ENCODE measurements around the gene FAAP20. TPM values are rescaled to one million over a fixed set of nuclear protein-coding genes. Genes with fewer than 3 reads are reported as not detected.
A peak's percentile ranks its signal among the peaks of the same experiment; 100 is the strongest.

Gene FAAP20
- total and polyA plus RNA-seq, 2 of the 8 experiments (the other 6 are each of a cell fraction or from before 2014, with no cell fraction given): 58.4 to 99.8 TPM

DNA sequence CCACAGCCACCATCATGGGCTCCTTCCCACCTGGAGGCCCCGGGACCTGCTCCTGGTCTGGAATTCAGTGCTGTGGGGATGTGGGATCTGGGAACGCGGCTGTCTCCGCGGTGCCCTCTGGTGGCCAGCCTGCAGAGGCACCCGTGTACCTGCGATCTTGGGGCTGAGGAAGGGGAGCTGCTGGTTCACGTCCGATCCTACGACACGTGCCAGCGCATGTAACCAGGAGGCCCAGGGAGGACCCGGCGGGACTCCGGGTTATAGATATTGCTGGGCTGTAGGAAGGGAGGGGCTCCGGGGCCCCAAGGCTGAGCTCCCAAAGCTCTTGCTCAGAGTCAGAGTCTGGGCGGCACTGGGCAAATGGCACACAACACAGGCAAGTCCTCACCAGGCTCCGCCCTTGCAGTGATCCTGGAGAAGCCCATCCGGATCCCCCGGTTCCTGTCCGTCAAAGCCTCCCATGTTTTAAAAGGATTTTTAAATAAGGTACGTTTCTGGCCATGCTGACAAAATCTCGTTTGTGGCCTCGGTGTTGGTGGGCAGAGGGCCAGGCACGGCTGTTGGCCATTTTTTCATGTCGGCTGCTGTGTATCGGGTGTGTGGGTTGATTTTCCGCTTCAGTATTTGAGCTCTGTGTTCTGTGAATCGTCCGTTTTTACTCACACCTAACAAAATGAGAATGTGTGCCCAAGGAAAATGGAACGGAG, 20.1 kb downstream of the FAAP20 start:
- H3K4me2 ChIP-seq (ENCODE audit: insufficient read depth in 1 of 2, low read depth in 2 of 2, low read length in 2 of 2): no peak overlapping the region
- H2BK5ac ChIP-seq (ENCODE audit: low read depth, low read length): no peak overlapping the region
- CTCF ChIA-PET (ENCODE audit: partially characterized antibody): interaction anchor here (0.6 to 6.0 kb wide), 47 partner anchors 8 to 1557 kb away, joined by 3 to 47 read pairs (median 4); partner anchors contain the start of genes FAAP20, MORN1 and RER1
- DNase-seq (ENCODE audit: low read depth in 1 of 2, low spot score in 2 of 2) (peak; percentile 70 to 86), FAIRE-seq (no peak)
- no peaks in the 10 kb centered on the region for H3K79me2 ChIP-seq (ENCODE audit: control insufficient read depth in 1 of 2, insufficient read depth in 2 of 2, low read length in 2 of 2)
- no peak overlapping the region for H2BK12ac ChIP-seq (ENCODE audit: low read depth, low read length)
- H2AK5ac ChIP-seq (ENCODE audit: low read depth, low read length): no peak overlapping the region
- H3K27ac ChIP-seq (ENCODE audit: low read depth, low read length): no peak overlapping the region
- H4K20me1 ChIP-seq (replicated peaks in 1 of 2; ENCODE audit: control insufficient read depth in 1 of 2, insufficient read depth in 2 of 2, low read length in 2 of 2): peaks cover 0 to 5% of the 10 kb centered on the region in 2 experiments
- no peak overlapping the region for H3K23ac ChIP-seq (ENCODE audit: insufficient read length)
- WGBS, 2 experiments (ENCODE audit: extremely low coverage in 1 of 2, insufficient coverage in 1 of 2, insufficient read length in 1 of 2, insufficient replicate concordance in 2 of 2, low coverage in 1 of 2, low lambda C conversion rate in 2 of 2, missing lambda C conversion rate in 1 of 2): 62% methylated on average over 31 of the region's 31 CpGs; no CpG with 5 or more reads in 1 of the 2 experiments
- H3K4ac ChIP-seq (replicated peaks; ENCODE audit: insufficient read length, low read depth, low read length): no peak overlapping the region
- H3K4me3 ChIP-seq (ENCODE audit: extremely low read depth in 1 of 4, insufficient read depth in 2 of 4, low read depth in 3 of 4, low read length in 4 of 4): no peak overlapping the region
- no peak overlapping the region for H2BK120ac ChIP-seq (replicated peaks; ENCODE audit: low read depth, low read length)
- peak overlapping the region; percentile 84; the same call in 1 of the 2 replicates for H4K8ac ChIP-seq (ENCODE audit: extremely low read depth, insufficient read depth, low read length)
- no peak overlapping the region for H2AFZ ChIP-seq (ENCODE audit: low read length)
- H3K9ac ChIP-seq (replicated peaks in 1 of 4; ENCODE audit: extremely low read depth in 1 of 4, low read depth in 3 of 4, low read length in 3 of 4): no peak overlapping the region
- H3K14ac ChIP-seq (ENCODE audit: insufficient read length): no peak overlapping the region
- no peak overlapping the region for H4K5ac ChIP-seq (ENCODE audit: insufficient read length, low read depth, low read length)
- H3K56ac ChIP-seq (replicated peaks; ENCODE audit: insufficient read length, low read depth, low read length): no peak overlapping the region
- H2BK15ac ChIP-seq (ENCODE audit: low read length): no peak overlapping the region
- POLR2A ChIA-PET (ENCODE audit: partially characterized antibody): interaction anchor here (0.7 to 1.3 kb wide), 4 partner anchors 9 to 47 kb away, joined by 3 to 7 read pairs (median 4); no protein-coding TSS in a partner anchor
- H3K36me3 ChIP-seq (ENCODE audit: control insufficient read depth in 2 of 4, insufficient read depth in 4 of 4, low read length in 3 of 4): peaks cover 0 to 6% (median 4%) of the 10 kb centered on the region in 4 experiments; a peak in 4 of 8 replicates
- H3K23me2 ChIP-seq (ENCODE audit: low read depth, low read length): no peaks in the 10 kb centered on the region; the same call in 1 of the 2 replicates
- H3K18ac ChIP-seq (ENCODE audit: extremely low read depth, low read length): no peak overlapping the region
- H3K9me3 ChIP-seq (ENCODE audit: insufficient read depth in 2 of 2, low read depth in 1 of 2, low read length in 1 of 2): no peaks in the 10 kb centered on the region
- H3K27me3 ChIP-seq (replicated peaks in 1 of 4; ENCODE audit: control insufficient read depth in 3 of 4, extremely low read depth in 1 of 4, insufficient read depth in 3 of 4, low read length in 3 of 4): no peaks in the 10 kb centered on the region
- no peaks in the 10 kb centered on the region; a peak in 2 of 7 replicates for H3K4me1 ChIP-seq (replicated peaks in 1 of 4; ENCODE audit: control insufficient read depth in 3 of 4, insufficient read depth in 4 of 4, low read length in 3 of 4)
- H2BK20ac ChIP-seq (ENCODE audit: low read length): no peak overlapping the region
- H4K91ac ChIP-seq (replicated peaks; ENCODE audit: insufficient read length, low read length): no peak overlapping the region
- no peaks in the 10 kb centered on the region for H3K79me1 ChIP-seq (ENCODE audit: low read depth, low read length)
- TF ChIP-seq CTBP2 (IDR thresholded peaks at IDR 0.05; ENCODE audit: borderline replicate concordance, insufficient read depth, insufficient read length, low read length) (no peak), HDAC6 (IDR thresholded peaks at IDR 0.05; ENCODE audit: low read depth, low read length) (no peak), GTF2F1 (IDR thresholded peaks at IDR 0.05; ENCODE audit: borderline replicate concordance, low read depth, low read length) (peak; percentile 51; the same call in 1 of the 2 replicates), TAF7 (optimal IDR thresholded peaks at IDR 0.05; ENCODE audit: borderline replicate concordance, low read depth, low read length) (no peak), TBP (IDR thresholded peaks at IDR 0.05; ENCODE audit: low read depth, low read length) (peak; percentile 51; the same call in 1 of the 2 replicates), PHF8 (conservative IDR thresholded peaks at IDR 0.05; ENCODE audit: low read depth, low read length) (no peak), POU5F1 (IDR thresholded peaks at IDR 0.05; ENCODE audit: low read depth, low read length) (no peak)
- TF ChIP-seq, protein P1, sequence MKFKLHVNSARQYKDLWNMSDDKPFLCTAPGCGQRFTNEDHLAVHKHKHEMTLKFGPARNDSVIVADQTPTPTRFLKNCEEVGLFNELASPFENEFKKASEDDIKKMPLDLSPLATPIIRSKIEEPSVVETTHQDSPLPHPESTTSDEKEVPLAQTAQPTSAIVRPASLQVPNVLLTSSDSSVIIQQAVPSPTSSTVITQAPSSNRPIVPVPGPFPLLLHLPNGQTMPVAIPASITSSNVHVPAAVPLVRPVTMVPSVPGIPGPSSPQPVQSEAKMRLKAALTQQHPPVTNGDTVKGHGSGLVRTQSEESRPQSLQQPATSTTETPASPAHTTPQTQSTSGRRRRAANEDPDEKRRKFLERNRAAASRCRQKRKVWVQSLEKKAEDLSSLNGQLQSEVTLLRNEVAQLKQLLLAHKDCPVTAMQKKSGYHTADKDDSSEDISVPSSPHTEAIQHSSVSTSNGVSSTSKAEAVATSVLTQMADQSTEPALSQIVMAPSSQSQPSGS (IDR thresholded peaks at IDR 0.05; ENCODE audit: low read length): no peak
- TF ChIP-seq, protein P2, sequence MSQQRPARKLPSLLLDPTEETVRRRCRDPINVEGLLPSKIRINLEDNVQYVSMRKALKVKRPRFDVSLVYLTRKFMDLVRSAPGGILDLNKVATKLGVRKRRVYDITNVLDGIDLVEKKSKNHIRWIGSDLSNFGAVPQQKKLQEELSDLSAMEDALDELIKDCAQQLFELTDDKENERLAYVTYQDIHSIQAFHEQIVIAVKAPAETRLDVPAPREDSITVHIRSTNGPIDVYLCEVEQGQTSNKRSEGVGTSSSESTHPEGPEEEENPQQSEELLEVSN (IDR thresholded peaks at IDR 0.05): peak; percentile 36; the same call in 1 of the 2 replicates

Data from H1 (cell line).